ENCODE data around the gene FGD5.

FGD5 gene

DNA sequence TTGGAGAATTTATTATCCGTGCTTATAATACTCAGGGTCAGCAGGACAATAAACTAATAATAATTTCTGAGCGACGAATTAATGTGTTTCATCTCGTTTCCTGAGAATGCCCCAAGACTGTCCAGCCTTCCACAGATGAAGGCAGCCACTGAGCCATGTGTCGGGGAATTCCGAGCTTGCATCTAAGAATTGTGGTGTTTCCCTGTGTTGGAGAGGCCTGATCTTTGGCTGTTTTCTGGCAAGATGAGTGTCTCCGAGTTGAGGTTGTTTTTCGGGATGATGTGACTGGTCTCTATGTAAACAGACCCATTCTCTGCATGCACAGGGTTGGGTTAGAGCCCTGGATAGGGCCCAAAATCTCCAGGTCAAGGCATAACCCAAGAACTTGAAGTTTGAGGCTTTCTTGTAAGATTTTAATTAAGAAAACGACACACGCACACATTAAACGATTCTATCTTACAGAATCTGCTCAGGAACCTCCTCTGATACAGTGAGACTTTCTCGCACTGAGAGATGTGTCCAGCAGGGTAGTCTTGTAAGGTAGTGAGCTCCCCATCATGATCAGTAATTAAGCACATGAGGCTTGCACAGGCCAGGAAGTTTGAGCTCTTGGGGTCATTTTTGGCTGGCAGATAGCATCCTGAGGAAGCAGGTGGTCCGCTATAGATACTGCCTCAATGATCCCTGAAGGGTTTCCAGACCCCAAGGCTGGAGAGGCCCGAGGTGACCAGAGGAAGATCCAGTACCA, 14.4 kb downstream of the FGD5 start:
- no peak for DNase-seq

DNA sequence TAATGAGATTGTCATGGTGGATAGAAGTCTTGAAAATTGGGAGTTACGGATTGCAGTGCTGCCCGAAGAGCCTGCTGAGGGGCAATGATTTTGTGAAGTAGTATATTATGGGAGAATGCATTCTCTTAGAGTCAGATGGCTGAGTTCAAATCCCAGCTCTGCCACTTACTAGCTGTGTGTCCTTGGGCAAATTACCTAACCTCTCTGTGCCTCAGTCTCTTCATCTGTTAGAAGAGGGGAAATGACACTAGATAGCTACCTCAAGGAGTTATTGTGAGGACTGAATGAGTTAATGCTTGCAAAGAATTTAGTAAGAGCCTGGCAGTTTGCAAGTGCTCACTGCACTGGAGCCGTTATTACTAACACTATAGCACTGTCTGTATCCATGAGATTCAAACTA, 15.4 kb downstream of the FGD5 start:
- no peak for DNase-seq

DNA sequence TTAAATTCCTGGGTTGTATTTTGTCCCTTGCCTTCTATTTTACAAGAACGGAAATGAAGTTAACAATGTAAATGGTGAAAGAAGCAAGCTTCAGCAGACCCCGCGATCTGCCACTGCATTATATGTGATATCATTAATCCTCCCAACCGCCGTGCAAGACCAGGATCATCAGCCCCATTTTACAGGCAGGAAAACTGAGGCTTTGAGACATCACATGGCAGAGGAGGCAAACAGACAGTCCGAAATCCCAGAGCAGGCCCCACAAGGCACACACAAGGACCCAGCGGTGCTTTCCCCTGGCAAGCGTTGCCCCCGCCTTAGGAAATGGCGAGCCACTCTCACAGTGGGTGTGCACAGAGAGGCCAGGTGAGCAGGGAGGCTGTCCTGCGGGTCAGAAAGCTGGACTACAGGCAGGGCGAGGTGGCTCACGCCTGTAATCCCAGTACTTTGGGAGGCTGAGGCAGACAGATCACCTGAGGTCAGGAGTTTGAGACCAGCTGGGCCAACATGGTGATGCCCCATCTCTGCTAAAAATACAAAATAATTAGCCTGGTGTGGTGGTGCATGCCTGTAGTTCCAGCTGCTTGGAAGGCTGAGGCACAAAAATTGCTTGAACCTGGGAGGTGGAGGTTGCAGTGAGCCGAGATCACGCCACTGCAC, 16.2 kb downstream of the FGD5 start:
- DNase-seq = no peak

DNA sequence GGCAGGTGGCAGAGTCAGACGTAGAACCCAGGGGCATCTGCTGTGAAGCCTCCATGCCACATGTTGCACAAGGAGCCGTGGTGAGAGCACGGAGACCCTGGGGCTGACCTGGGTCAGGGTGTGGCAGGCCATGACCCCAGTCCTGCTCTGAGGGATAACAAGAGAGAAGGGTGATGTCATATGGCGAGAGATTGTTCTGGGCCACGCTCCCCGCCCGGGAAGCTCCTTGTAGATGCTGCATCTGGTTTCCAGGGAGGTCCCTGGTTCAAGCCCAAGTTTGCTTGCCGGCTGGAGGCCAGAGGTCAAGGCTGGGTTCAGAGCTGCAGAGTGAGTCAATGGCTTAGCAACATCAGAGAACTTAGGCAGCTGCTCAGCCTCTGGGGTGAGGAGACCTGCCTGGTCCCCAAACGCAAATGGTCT, 17.3 kb downstream of the FGD5 start:
- no peak for DNase-seq

DNA sequence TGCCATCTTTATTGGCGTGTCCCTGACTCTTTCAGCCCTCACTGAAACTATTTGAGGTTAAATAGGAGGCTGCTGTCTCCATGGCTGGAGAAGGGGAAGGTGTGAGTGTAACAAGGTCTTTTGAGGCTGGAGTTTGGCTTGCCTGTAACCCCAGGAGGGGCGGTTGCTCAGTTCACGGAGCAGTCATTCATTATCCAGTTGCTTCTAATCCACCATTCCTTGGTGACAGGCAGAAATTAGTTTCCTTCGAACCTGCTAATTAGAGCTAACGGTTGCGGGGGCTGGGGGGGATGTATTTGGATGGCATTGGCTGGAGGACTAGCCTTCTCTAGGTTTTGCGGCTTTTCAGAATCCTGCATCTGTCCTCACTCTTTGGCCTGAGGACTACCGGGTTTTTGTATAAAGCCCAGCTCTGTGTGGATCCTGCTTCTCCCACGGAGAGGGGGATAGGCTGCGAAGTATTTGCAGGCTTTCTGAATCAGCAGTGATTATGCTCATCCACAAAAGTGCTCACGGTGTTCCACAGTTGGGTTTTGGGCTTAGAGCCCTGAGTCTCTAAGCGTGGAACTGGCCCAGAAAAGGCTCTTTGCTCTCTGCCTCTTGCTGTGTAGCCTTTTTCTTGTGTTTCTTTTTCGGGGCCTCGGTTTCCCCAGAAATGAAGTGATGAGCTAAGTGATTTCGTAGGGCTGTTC, 18.6 kb downstream of the FGD5 start:
- DNase-seq = no peak

DNA sequence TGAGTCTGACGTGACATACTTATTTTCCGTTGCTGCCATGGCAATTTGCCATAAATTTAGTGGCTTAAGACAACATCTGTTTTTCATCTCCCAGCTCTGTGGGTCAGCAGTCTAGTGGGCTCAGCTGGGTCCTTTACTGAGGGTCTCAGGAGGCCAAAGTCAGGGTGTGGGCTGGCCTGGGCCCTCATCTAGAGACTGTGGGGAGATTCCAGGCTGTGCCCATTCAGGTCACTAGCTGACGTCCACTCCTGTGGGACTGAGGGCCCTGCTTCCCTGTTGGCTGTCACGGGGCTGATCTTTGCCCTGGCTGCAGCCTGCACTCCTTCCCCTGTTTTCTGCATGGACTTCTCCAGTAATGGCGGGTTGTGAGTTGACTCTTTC, 19.1 kb downstream of the FGD5 start:
- DNase-seq = no peak

DNA sequence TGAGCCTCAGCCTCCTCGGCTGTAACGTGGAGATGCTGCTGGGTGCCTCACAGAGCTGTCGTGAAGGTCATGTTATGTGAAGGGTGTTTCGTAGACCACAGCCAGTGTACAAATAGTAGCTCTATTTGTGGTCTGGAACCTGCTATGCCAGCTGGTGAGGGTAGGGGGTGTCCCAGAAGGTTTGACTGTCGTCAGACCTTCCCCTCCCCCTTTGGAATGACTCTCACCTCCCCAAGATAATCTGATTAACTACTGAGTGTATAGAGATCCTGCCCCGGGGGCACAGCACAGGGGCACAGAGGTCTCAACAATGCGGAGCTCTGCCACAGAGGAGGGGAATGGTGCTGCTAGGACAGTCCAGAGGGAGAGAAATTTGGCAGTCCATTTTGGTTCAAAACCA, 20.5 kb downstream of the FGD5 start:
- no peak for DNase-seq

DNA sequence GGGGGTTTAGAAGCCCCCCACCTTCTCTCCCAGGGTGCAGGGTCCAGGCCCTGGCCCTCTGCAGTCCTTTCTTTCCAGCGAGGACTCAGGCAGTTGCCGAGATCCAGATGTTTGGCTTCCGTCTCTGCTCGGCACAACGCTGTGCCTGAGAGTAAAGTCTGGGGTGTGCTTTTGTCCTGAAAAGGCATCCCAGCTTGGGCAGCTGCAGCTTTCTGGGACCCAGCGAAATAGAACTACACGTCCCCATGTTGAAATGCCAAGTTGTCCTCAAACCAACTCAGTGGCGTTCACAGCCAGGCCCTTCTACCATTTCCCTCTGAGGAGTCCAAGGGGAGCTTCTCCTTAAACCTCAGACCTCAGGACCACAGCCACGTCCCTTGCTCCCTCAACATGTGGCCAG, 23.1 kb downstream of the FGD5 start:
- no peak for DNase-seq

DNA sequence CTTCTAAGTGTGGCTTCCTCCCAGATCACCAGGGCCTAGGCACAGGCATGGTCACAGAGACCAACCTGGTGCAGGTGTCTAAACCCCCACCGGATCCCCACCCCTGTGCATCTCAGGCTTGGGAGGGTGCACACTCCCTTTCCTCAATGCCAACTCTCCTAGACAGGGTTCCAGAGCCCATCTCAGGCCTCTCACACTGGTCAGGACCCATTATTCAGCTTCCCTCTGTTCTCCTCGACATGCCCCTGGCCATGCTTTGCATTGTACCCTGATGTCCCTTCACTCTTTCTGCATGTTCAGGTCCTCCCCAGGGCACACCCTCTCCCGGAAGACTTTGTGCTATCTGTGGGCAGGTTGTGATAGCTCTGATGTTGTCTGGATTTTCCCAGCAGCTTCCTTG, 23.5 kb downstream of the FGD5 start:
- no peak for DNase-seq

DNA sequence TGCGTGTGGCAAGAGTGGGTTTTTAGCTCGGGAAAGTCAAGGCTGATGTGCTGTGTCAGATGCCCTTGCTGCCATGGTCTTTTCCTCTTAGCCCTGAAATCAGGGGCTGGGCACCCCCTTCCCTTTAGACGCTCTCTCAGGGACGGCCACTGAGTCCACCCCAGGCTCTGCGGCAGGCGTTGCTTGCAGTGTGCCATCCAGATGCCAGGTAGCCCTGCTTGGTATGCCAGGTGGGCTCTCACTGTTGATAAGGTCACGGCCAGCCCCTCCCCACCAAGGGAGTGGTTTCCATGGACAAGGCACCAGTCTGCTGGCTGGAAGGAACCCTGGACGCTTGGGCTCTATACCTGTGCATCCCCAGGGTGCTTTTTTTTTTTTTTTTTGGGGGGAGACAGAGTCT, 24.6 kb downstream of the FGD5 start:
- DNase-seq = no peak

DNA sequence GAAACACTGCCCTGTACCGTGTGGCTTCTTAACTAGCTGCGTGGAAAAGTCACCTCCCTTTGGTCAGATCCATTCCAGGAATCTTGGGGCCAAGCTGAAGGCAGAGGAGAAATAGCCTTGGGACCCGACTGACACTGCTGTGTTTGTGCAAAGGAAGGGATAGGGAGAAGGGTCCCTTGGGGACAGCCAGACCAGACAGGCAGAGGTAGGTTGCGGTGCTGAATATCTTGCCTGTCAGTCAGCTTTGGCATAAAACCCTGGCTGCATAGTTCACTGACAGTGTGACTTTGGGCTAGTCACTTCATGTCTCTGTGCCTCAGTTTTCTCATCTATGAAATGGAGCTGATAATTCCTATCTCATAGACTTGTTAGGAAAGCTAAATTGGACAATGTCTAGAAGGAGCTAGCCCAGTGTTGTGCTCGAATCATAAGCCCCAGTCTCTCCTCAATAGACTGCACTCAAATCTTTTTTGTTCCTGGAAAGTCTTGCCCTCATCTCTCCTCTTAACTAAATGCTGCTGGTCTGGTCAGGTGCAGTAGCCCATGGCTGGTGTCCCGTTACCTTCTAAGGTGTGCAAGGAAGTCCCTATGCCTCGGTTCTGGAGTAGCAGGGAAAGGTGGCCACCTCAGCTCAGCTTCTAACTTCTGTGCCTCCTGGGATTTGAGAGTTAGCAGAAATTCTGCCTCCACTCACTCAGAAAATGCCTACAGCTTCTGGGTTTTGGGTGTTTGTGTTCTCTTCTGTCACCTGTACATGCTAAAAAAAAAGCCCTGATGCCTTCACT, 25.8 kb downstream of the FGD5 start:
- no peak for DNase-seq

DNA sequence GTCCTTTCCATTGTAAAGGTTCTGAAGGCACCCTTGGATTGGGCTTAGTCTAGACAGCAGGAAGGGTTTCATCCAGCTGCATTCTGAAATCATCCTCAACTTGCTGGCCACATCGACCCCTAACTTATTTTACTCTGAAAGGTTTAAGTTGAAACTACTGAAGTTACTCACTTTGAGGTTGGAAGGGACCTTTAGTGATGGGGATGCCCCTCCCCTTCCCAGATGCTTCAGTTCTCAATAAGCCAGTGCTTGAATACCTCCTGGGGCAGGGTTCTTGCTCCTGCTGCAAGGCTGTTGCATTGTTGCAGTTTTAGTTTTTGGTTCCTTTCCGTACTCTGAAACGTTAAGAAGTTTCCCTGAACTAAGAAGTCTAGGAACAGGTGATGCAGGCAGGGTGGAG, 26.4 kb downstream of the FGD5 start:
- DNase-seq = no peak

DNA sequence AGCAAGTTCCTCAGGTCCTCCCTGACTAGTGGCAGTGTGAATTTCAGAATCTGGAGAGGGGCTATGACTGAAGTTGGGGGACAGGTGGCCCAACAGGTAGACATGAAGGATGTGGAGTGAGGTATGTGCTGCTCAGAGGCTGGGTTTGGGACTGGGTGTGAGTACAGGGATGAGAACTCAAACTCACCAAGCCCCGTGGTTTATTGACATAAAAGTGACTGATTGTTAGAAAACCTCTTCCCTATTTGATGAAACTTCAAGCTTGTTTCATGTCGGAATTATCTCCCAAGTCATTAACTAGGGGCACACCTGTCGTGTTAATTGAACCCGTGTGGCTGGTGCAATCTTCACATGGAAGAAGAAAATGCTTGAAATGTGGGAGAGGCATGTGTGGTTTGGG, 27.1 kb downstream of the FGD5 start:
- DNase-seq = no peak

DNA sequence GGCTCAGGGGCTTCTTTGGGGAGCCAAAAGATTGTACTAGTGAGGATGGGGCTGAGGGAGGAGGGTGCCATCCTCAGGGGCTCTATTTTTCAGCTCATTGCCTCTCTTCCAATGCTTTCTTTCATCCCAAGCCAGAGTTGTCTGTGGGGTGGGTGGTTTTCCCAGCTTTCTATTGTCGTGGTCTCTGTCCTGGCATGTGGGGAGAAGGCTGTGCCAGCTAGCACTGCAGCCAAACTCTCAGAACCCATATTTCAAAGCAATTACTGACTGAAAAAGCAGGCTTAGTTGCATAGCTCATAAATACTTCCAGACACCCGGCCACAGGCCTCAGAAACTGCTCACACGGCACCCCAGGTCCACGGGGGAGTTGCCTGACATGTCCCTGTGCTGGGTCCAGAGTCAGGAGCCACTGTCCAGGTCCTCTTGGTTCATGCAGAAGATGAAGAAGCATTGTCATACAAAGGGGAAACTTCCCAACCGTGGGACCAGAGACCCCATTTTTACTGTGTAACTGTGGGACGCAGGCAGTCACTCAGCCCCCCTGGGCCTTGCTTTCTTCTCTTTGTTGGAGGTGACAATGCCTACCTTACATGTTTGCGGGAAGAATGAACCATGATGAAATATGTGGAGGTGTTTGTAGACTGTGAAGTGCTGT, 27.6 kb downstream of the FGD5 start:
- no peak for DNase-seq

DNA sequence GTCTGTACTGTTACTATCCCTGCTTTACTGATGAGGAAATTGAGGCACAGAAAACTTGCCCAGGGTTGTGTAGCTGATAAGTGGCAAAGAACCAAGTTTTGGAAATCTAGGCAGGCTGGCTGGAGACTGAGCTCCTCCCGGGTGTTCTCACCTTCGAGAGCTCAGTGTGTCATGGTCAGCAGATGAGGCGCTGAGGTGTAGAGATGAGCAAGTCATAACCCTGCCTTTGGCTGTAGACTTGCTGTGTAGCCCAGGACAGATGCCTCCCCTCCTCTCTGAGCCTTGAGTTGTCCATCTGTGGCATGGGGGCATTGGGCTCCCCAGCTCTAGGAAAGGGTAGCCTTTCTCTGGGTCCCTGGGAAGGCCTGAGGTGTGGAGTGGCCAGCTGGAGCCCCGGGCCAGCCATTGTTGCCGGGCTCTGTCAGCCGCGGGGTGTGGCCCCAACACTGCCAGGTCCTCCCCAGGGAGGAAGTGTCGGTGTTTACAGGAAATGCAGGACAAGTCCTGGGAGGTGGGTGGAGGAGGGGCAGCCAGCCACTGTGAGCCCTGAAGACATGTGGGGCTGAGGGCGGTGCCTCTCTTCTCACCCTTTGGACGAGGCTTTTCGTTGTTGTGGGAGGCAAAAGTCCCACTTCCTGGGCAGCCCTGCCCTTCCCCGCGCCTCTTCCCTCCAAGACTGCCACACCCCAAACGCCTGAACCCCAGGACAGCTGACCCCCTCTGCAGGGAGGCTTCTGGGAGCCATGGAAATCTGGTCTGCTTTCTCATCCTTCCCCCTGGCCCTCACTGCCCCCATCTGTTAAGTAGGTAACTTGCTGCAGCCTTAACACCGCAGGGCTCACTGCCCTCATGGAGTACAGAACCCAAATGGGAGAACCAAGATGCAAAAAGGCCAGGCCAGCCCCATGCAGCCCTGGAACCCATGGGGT, 29.1 kb downstream of the FGD5 start:
- no peak for DNase-seq

DNA sequence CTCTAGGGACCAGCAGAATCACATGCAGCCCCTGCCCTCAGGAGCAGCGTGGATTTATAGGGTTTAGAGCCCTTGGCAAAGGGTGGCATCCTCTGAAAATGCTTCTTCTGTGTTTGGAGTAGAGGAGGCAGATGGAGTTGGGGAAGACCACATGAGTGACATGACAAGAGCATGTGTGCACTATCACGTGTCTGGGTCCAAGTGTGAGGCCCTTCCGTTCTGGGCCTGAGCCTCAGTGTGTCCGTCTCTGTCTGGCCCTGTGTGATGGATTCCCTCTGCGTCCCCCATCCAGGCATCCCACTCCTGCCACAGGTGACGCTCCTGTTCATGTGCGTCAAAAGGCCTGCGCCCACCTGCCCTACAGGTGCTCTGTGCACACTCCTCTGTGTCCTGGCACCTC, 30.1 kb downstream of the FGD5 start:
- no peak for DNase-seq

DNA sequence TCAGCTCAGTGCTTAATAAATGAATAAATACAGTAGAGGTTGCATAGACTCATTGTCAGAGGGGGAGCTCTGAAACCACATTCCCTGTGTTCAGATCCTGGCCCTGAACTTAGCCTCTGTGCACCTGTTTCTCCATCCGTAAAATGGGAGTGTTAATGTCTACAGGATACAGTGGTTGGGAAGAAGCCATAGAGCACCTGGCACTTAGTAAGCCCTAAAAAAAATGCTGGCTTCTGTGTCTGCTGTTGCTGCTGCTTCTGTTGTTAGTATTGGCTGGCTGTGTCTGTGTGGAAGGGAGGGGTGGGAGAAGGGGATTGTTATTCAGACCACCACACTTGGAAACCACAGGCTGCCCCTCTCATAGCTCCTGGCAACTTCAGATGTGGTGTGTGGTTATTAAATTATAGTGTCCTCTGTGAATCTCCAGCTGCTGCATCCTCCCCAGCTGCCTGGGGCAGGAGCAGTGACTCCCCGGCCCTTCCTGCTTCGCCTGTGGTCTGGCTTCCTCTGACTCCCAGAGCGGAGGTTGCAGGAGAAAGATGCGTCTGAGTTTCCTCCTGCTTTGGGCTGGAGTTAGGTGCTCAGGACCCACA, 31.0 kb downstream of the FGD5 start:
- DNase-seq = no peak

DNA sequence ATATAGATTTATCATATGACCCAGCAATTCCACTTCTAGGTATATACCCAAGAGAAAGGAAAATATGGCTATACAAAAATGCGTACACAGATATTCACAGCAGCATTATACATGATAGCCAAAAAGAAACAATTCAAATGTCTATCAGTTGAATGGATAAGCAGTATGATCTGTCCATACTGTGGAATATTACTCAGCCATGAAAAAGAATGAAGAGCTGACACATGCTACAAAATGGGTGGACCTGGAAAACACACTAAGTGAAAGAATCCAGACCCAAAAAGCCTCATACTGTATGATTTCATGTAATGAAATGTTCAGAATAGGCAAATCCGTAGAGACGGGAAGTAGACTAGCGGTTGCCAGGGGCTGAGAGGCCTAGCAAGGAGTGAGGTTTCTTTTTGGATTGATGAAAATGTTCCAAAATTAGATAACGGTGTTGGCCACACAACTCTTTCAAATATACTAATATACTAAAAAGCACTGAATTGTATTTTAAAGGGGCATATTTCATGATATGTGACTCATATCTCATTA, 33.4 kb downstream of the FGD5 start:
- DNase-seq = no peak

DNA sequence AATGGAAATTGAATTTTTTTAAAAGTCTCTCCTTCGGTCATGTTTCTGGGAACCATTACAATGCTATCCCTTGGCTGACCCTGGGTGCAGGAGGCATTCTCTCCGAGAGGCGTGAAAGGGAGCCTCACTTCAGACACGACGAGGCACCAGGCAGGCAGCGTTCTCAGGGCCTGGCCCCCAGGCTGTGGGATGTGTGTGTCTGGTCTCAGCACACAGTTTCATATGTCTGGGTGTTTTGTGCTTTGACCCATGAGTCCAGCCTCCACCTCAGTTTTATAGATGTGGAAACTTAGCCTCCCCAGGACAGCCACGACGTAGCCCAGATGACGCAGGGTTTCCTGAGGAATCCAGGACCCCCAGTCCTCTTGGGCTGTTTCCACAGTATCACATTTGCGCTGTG, 34.0 kb downstream of the FGD5 start:
- no peak for DNase-seq

DNA sequence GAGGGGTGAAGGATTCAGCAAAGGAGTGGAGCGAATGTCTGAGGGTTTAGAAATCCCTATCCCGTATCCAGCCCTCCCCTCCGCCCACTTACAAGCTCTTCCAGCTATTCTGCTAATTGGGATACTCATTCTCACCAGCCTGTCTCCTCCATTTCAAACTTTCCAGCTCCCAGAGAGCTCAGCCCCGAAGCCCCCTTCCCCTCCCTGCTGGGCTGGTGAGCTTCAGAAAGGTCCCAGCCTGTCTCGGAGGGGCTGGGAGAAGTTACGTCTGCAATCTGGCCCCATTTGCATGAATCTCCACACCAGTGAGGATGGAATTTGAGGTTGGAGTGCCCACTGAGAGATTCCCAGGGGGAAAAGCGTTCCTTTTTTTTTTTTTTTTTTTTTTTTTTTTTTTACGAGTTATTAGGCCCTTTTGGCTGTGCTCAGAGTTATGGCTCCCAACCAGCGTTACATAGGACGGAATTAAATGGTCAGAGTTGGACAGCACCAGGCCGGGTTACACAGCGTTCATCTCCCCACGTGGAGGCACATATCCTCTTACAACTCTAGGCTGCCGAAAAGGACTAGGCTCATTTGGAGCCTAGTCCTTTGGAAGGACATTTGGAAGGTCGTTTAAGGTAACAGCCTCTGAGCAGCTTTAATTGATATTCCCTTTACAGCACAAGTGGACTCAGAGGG, 34.6 kb downstream of the FGD5 start:
- DNase-seq = no peak

DNA sequence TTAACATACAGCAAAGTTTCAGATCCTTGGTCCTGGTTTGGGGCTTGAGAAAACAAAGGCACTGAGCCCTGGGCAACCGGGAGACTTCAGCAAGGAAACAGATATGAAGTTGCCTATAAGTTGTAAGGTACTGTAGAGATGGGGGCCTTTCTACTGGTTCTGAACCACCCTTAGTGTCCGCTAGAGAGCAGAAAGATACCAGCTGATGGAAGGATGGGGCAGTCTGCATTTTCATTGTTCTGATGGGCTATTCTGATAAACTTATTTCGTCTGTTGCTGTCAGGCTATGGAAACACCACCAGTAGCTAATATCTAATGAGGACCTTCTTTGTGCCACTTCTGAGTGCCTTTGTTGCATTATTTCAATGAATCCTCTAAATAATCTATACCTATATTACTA, 38.7 kb downstream of the FGD5 start:
- no peak for DNase-seq
